GM18508 (cell line): ENCODE measurements around the gene CCNE1.

Experiments
- ATAC-seq: cut with Tn5 transposase; IDR thresholded peaks from one replicate; pipeline ENCODE4 v1.9.1; 2021; ENCODE audit warnings: moderate number of reproducible peaks; ENCODE audit not compliant: insufficient read depth, unreplicated experiment

Gene CCNE1

DNA sequence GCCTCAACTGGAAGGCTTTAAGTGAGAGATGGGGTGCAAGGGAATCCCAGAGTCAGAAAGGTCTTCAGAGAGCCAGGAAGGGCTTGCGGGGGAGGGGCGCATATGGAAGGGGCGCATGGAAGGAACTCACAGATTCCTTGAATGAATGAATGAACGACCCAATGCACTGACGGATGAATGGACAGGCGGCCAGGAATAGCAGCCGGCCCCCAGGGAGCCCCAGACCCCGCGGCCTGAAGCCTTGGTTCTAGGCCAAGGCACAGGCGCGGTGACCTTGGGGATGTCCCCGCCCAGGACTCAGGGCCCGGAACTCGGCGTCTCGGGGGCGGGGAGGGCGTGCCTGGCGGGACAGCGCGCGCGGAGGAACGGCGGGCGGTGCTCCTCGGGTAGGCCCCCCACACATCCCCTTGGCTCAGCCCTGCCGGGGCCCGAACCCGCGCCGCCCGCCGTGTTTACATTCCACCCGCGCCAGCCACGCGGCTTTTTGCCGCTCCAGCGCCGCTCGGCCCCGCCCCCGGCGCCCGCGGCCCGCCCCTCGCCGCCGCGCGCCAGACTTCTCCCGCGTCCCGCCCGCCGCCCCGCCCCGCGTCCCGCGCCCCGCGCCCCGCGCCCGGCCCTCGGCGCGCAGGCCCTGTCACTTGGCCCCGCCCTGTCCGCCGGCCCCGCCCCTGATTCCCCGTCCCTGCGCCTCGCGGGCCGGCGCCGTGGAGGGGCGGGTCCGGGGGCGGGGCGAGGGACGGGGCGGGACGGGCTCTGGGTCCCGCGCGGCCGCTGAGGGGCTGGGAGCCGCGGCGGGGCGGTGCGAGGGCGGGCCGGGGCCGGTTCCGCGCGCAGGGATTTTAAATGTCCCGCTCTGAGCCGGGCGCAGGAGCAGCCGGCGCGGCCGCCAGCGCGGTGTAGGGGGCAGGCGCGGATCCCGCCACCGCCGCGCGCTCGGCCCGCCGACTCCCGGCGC is at the start of gene CCNE1:
Gene CCNE1, plus strand, starts transcription at position 867 of the 955 bp plus-strand sequence. CDS start 565 bp downstream, outside the sequence.
- ATAC-seq, result no peak

DNA sequence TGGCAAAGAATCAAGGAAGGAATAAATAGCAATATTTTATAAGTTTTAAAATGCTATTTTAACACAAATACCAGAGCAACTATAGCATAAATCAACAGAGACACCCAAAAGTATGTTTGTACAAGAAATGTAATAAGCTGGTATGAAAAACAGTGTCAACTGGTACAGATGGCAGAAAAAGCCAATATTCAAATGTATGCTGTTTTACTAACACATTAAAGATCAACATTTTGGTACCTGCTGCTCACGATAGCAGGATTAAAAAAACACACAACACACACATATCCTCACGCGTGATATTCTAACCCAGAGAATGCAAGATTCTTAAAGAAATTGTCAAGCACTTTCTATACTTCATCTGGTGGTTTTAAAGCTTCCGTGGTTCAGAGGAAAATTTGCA is 48.6 kb upstream of the CCNE1 start:
- no peak for ATAC-seq

DNA sequence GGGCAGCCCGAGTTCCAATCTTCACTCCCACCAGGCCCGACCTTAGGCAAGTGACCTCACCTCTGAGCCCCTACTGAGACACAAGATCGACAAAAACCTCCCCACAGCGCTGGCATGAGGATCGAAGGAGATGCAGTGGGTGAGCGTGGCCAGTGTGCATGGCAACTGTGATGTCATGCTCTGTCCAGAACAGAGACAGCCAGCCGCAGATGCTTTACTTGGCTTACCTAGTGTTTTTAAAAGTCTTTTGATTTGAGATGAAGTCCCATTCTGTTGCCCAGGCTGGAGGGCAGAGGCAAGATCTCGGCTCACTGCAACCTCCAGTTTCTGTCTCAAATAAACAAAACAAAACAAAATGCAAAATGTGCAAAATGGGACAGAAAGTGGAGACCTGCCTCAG is 47.4 kb upstream of the CCNE1 start:
- no peak for ATAC-seq

DNA sequence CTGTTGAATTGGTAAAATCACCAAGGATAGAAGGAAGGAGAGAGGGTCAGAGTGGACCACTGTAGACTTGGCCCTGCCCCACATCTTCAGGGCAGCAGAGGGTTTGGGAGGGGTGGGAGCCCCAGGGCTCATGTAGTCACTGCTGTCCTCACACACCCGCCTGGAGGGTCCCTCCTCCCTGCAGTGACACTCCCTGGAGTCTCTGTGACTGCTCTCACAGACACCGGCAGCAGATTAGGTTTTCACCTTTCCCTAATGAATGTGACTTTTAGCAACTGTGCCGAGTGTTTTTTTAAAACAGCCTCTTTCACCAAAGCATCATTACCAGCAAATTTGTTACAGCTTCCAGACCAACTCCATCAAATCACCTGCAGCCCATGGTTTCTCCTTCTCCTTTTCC is 45.7 kb upstream of the CCNE1 start:
- ATAC-seq, result no peak

DNA sequence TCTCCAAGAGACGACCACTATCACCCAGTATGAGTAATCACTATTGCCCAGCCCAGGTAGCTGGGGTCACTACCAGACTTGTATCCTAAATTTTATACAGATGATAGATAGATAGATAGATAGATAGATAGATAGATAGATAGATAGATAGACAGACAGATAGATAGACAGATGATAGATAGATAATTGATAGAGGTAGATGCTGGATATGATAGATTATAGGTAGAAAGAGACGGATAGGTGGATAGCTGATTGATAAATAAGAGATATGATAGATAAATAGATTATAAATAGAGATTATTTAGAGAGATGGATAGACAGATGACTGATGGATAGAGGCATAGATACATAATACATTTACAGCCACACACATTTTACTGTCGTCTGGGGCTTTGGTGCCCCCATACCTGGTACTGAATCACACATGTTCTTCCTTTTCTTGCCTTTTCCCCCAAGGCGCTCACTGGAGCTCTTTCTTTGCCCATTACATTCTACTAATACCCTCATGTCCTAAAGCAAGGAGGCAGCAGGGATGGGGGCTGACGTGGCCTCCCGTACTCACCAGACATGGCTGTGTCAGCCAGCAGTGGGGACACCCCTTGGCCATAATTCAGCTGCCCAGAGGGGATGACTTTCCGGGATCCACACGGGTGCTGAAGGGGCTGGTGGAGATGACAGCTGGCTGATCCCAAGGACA is 44.6 kb upstream of the CCNE1 start:
- no peak for ATAC-seq

DNA sequence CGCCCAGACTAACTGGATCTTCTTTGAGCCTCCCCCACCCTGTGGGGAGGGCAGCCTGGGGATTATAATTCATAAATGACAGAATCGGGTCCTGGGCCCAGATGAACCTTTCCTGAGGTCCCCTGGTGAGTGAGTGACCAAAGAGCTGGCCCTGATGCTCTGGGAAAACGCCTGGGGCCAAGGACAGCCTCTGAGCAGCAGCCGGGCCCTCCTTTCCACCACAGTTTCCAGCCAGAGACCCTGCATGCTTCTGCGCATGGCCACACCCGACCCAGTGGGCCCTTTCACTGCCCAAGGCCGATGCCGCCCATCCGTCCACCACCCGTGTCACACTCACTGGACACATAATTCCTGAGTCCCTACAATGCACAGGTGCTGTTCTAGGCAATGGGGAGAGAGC is 43.6 kb upstream of the CCNE1 start:
- no peak for ATAC-seq

DNA sequence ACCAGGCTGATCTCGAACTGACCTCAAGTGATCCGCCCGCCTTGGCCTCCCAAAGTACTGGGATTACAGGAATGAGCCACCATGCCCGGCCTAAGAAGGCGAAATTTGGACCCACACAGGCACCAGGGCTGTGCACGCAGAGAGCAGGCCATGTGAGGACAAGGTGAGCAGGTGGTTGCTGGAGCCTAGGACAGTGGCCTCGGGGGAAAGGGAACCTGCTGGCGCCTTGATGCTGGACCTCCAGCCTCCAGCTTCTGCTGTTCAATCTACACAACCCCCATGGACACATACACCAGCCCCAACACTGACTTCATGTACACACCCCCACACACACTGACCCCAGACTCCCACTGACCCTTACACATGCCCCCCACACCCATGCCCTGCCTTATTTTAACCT is 41.8 kb upstream of the CCNE1 start:
- no peak for ATAC-seq

DNA sequence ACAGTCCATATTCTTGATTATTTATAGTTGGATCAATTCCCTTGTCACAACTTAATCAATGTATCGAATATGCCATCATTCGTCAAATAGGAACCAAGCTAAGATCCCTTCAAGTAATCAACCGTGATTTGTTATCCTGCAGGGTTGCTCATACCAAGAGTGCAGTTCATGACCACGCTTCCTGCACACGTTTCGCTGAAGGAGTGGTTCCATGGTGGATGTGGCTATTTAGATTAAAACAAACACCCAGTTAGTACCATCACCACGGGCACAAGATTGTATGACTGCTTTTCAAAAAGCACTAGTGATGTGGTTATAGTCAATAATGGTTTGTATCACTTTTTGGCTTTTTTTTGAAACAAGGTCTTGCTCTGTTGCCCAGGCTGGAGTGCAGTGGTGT is 41.1 kb upstream of the CCNE1 start:
- no peak for ATAC-seq

DNA sequence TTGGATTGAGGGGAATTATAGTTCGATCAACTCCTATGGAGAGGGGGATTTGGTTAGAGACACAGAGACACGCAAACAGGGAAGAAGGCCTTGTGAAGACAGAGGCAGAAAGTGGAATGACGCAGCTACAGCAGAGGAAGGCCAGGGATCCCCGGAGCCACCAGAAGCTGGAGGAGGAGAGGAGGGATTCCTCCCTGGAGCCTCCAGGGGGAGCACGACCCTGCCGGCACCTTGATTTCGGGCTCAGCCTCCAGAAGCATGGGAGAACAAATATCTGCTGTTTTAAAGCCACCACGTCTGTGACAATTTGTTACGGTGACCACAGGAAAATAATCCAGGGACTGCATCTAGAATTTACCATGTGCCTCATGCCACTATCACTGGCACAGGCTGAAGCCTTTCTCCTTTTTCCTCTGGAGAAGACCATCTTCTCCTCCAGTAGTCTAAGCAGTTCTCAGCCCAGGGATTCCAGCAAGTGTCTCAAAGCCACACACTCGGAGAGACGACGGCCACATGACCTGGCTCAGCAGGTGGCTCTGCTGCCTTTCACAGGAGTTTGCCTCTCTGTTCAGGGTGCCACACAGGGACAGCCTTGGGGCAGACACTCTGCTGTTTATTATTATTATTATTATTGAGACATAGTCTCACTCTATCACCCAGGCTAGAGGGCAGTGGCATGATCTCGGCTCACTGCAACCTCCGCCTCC is 39.9 kb upstream of the CCNE1 start:
- ATAC-seq, result no peak

DNA sequence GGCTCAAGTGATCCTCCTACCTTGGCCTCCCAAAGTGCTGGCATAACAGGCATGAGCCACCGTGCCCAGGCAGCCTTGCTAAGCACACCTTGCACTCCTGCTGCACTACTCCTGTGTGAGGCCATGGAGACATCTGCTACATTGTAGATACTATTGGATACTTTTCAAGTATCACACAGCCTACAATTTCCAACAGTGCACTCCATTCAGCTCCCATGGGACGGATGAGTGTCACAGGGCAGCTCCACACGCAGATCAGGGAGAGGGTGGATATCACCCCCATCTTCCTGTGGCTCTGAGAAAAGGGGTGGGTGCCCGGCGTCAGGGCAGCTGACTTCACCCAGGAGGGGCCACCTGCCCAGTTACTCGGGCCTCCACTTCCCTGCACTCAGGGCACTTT is 39.1 kb upstream of the CCNE1 start:
- ATAC-seq, result no peak

DNA sequence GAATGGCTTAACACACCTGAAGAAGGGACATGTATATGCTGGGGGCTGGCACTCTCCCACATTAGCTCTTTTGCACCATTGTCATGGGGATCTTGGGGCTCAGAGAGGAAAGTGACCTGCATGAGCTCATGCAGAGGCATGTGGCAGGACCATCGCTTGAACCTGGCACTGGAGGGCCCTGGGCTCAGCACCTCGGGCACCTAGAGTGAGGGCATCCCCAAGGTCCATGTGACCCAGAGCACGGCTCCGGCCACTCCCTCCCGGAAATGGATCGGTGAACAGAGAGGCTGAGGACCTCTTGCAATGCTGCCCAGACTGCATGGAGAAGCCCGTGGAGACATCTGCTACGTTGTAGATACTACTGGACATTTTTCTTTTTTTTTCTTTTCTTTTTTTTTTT is 38.6 kb upstream of the CCNE1 start:
- no peak for ATAC-seq

DNA sequence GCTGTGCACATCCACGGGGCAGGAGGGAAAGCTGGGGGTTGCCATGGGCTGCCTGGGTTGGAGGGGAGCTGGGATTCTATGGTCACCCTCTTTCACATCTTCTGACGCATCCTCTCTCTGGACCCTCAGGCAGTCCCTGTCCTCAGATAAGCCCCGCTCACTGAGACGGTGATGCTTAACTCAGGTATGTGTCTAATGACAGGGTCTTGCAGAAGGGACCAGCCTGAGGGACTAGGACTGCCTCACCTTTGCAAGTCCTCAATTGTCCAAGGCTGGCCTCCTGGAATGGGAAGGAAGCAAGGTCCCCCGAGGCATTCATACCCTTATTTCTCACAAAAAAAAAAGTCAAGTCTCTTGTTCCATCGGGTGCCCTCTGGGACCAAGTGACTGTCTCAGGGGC is 37.7 kb upstream of the CCNE1 start:
- no peak for ATAC-seq

DNA sequence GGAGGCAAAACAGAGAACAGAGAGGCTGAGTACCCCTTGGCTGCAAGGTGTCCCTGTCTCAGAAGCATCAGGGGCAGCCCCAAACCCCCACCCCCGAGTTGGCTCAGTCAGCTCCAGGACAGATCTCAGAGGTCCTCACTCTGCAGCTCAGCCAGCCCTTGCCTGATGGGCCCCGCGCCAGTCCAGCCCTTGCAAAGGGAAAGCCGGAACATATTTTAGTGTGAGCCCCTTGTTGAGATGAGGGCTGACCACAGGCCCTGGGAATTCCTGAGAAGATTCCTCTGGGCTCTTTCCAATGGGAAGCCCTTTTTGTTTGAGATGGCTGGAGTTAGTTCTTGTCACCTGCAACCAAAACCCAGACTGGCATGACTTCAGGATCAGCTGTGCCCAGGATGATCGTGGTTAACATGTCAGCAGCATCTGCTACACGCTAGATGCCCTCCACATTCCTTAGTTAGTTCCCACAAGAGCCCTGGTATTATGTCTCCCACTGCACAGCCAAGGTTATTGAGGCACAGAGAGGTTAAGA is 33.9 kb upstream of the CCNE1 start:
- ATAC-seq, result no peak

DNA sequence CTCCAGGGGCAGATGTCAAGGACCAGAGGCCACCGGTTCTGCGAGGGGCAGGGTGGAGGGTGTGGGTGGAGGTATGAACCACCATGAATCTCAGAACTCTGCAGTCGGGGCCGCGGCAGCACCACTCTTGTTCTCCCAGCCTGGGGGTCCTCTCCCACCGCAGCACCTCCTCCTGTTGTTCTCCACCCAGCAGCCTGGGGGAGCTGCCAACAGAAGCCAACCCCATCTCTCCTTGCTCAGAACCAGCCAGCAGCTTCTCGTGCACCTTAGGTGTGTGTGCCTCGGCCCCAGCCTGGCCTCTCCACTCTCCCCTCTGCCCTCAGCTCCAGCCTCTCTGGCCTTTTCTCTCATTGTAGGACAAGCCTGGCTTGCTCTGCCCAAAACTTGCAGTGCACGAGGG is 31.9 kb upstream of the CCNE1 start:
- ATAC-seq, result no peak

DNA sequence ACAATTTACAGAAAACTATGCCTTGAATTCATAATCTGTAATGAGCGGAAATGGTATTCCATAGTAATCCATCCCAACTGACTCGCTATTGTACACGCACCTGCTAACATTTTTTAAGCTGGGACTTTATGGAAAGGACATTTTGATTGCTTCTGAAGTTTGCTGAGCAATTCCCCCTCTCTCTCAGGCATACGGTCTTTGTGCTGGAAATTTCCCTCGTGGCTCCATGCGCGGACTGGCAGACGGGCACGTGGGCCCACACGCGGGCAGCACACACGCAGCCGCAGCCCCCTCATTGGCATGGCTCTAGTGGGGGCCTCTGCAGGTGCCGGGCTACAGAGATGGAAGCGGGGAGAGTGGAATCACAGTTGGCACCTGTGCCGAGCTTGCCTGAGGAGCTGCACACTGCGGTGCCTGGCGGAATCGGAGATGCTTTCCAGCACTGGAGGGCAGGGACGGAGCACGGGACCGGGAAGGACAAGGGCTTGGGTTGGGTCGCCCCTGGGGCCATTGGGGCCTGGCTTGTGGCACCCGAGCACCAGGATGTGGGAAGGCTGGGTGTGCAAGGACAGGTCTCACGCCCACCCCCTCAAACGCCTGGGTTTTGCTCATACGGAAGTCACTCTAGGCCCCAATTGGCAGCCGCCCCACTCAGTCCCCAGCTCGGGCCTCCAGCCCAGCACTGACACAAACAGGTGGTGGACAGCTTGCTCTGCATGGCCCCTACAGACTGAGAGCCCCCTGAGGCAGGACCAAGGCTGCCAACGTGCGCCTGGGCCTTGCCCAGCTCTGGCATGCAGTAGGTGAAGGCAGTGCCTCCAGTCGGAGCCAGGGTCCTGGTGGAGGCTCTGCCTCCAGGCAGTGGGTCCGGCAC is 30.2 kb upstream of the CCNE1 start:
- ATAC-seq, result no peak

DNA sequence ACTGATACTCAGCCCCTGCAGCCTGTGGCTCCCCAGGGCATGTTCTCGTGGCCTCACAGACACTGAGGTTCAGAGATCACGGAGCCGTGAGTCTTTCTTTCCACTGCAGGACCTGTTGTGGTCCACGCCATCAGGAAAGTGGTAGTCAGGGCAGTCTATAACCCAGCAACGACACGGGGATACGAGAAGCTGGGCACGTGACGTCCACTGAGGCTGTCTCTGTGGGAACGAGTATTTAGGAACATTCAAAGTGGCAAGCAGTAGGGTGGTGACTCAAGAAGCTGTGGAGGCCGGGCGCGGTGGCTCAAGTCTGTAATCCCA is 29.6 kb upstream of the CCNE1 start:
- ATAC-seq, result no peak

DNA sequence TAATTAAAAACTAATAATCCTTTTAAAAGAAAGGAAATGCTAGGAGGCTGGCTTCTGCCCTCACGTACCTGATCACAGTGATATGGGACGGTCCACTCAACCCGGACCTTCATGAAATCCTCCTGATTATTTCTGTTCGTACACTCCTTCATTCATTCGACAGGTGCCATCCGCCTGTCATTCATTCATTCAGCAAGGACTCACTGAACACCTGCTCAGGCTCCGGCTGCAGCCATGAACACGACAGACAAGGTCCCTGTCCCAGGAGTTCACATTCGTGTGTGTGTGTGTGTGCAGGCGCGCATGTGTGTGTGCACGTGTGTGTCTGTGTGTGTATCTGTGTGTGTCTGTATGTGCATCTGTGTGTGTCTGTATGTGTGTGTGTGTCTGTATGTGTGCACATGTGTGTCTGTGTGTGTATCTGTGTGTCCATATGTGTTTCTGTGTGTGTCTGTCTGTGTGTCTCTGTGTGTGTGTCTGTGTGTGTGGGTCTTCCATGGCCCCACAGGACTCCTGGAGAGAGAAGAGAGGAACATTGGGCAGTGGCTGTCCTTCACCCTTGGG is 28.1 kb upstream of the CCNE1 start:
- ATAC-seq, result no peak

DNA sequence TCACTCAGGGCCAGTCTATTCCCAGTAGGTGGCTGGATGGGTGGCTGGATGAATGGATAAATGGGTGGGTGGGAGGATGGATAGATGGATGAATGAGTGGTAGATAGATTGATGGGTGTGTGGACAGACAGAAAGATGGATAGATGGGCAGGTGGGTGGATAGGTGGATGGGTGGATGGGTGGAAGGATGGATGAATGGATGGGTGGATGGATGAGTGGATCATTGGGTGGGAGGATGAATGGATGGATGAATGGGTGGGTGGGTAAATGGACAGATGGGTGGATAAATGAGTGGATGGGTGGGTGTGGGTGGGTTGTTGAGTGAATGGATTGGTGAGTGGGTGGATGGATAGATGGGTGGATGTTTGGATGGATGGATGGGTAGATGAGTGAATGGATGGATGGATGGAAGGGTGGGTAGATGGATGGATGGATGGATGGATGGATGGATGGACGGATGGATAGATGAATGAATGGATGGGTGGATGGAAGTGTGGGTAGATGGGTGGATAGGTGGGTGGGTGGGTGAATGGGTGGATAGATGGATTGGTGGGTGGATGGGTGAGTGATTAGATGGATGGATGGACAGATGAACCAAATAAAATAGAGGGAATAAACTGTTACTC is 27.1 kb upstream of the CCNE1 start:
- no peak for ATAC-seq

DNA sequence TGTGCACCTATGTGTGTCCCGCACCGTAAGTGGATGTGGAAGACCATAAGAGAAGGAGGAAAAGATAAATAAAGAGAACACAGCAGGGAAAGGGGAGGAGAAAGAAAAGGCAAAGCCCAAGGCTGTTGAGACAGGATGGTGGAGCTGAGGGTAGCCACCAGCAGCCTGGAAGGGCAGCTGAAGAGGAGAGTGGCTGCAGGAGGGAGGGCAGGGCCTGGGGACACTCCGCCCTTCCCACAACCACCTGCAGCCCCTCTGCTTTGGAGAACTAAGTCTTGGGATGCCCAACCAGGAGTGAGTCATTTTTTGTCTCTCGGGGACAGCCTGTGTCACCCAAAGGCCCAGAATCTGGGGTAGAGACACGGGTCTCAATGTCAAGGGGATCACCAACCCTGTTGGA is 26.4 kb upstream of the CCNE1 start:
- ATAC-seq, result no peak
